Right kidney (tissue), 9 donors: ENCODE results near the gene CA9.
"Not testable (repeated sequence)": the region's sequence is repeated elsewhere in the genome, so short reads cannot be mapped to it uniquely, and the experiment has no call there.

Experiments used
- DNase-seq: peaks from one replicate; pipeline ENCODE4 v3.0.0-alpha.2; 2016
- long read RNA-seq, 8 donors: transcript quantifications; one replicate each; lab custom pipeline, GENCODE V29; 2026

Gene CA9
- long read RNA-seq, donor 1 = 0 reads
- long read RNA-seq, donor 2 = 0 reads
- long read RNA-seq, donor 3 = 0 reads
- long read RNA-seq, donor 4 = 0 reads
- long read RNA-seq, donor 5 = 0 reads
- long read RNA-seq, donor 6 = 0 reads
- long read RNA-seq, donor 7 = 0 reads
- long read RNA-seq, donor 8 = 0 reads

DNA sequence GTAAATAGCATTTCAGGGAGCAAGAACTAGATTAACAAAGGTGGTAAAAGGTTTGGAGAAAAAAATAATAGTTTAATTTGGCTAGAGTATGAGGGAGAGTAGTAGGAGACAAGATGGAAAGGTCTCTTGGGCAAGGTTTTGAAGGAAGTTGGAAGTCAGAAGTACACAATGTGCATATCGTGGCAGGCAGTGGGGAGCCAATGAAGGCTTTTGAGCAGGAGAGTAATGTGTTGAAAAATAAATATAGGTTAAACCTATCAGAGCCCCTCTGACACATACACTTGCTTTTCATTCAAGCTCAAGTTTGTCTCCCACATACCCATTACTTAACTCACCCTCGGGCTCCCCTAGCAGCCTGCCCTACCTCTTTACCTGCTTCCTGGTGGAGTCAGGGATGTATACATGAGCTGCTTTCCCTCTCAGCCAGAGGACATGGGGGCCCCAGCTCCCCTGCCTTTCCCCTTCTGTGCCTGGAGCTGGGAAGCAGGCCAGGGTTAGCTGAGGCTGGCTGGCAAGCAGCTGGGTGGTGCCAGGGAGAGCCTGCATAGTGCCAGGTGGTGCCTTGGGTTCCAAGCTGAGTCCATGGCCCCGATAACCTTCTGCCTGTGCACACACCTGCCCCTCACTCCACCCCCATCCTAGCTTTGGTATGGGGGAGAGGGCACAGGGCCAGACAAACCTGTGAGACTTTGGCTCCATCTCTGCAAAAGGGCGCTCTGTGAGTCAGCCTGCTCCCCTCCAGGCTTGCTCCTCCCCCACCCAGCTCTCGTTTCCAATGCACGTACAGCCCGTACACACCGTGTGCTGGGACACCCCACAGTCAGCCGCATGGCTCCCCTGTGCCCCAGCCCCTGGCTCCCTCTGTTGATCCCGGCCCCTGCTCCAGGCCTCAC lies at the start of gene CA9:
Gene CA9 (plus strand): TSS at position 797 of the 893 bp plus-strand sequence. CDS start 32 bp downstream, at position 829.
- no peak for DNase-seq

GRCh38 chr9:35627575-35627974 lies 46.2 kb upstream of the CA9 start:
- DNase-seq = no peak

DNA sequence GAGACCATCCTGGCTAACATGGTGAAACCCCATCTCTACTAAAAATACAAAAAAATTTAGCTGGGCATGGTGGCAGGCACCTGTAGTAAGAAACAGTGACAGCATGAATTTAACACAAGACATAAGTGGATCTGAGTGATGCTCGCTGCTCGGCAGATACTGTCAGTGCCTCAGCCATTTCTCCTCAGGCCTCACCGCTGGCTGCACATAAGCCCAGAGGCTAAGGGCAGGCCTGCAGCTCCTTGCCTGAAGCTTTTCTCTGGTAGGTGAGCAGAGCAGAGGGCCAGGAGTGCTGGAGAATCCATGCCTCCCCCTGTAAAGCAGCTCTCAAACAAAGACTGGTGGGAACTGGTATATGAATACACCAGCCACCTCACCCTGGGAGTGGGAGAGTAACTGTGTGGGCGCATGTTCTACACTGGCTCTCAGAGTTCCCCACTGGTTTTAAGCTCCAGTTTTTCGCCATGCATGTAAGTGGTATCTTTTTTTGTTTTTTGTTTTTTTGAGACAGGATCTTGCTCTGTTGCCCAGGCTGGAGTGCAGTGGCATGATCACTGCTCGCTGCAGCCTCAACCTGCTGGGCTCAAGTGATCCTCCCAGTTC lies 45.2 kb upstream of the CA9 start:
- DNase-seq = no peak

- no peak for DNase-seq
Measured at GRCh38 chr9:35629597-35629996, 44.1 kb upstream of the CA9 start.

DNA sequence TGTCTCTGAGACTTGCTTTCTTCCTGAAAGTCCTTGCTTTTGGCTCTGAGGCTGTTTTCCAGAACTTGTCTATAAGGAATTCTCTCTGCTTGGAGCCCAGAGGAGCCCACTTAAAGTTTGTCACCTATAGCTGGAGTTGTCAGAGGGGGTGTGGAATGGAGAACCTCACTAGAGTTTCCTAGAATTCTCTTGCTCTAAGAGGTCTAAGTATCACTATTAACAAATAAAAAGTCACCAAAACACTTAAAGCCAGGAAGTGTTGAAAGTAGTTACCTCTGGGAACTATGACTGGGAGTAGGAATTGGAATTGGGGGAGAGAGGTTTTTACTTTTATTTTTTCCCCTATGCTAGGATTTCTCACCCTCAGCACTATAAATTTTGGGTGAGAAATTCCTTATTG lies 38.0 kb upstream of the CA9 start:
- no peak for DNase-seq

GRCh38 chr9:35636135-35636876 lies 37.4 kb upstream of the CA9 start:
- no peak for DNase-seq

DNA sequence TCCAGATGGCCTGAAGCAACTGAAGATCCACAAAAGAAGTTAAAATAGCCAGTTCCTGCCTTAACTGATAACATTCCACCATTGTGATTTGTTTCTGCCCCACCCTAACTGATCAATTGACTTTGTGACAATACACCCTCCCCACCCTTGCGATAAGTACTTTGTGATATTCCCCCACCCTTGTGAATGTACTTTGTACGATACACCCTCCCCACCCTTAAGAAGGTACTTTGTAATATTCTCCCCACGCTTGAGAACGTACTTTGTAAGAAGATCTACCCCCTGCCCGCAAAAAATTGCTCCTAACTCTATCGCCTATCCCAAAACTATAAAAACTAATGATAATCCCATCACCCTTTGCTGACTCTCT lies 36.9 kb upstream of the CA9 start:
- not testable (repeated sequence) for DNase-seq

- not testable (repeated sequence) for DNase-seq
Measured at GRCh38 chr9:35637427-35637955, 36.2 kb upstream of the CA9 start.

DNA sequence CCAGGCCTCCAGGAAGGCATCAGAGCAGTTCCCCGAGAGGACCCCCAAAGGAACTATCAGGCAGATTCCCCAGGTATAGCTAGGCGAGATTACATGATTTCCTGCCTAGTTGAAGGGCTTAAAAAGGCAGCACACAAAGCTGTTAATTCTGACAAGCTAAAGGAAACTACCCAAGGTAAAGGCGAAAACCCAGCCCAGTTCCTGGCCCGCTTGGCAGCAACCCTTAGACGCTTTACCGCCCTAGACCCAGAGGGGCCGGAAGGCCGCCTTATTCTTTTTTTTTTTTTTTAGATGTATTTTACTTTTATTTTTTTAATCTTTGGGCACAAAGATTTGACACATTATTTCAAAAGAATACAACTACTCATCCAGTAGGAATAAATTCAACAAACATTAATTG lies 35.0 kb upstream of the CA9 start:
- not testable (repeated sequence) for DNase-seq

DNA sequence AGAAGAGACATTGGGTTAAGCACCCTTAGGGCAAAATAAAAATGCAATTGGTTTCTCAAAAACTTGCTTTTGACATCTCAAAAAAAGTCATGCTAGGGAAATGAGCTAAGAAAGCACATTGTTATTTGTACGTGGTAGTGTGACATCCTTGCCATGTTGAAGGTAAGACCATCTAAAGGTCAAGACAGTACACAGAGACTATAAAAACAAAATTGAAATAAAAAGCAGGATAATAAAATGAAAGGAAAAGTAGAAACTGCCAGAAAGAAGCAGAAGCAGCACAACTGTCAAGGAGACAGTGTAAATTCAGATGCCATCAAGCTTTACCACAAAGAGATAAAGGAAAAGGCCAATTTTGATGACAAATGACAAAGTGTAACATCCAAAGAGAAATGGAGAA lies 34.5 kb upstream of the CA9 start:
- DNase-seq = not testable (repeated sequence)

DNA sequence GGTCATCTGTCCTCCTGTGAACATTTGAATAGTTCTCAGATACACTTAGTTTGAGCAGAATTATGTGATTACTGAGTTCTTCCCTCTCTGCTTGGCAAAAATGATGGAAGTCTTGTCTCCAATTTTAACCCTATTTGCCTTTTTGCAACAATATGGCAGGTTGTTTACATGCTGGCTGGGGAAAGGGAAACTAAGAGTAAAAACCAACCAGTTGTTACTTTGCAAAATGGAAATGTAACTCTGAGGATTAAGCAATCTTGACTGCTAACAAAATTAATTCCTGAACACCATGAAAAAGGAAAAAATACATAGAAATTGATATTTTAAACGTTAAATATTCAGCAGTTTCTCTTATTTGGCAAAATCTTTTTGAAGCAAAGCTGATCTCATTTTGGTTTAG lies 34.1 kb upstream of the CA9 start:
- no peak for DNase-seq

DNA sequence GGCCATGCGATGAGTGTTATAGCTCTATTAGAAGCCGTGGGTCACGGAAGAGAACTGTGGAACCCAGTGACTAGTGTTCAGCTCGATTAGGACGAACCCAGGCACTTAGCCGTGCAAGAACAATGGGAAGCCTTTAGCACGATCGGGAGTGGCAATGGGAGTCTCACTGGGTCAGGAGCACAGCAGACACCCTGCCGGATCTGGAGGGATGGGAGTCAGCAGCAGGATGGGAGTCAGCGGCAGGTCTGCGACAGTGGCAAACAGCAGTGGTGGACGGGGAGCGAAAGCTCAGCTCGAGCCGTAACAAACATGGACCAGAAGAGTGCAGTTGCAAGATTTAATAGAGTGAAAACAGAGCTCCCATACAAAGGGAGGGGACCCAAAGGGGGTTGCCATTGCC lies 33.3 kb upstream of the CA9 start:
- DNase-seq = not testable (repeated sequence)

DNA sequence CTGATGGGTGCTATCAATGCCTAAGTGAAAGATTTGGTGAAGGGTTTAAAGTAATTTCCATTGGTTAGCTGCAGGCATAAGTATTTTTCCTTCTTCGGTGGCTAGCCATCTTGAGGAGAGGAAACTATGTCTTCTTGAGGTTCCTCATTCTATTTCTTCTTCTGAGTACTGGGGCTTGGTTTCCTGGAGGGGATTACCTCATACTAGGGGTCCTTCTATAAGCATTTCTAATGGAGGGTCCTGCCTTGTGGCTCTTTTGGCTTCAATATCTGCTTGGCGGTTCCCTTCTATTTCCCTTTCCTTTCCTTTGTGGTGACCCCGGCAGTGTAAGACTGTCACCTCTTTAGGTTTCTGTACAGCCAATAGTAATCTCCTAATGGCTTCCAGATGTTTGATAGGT lies 32.2 kb upstream of the CA9 start:
- not testable (repeated sequence) for DNase-seq

DNA sequence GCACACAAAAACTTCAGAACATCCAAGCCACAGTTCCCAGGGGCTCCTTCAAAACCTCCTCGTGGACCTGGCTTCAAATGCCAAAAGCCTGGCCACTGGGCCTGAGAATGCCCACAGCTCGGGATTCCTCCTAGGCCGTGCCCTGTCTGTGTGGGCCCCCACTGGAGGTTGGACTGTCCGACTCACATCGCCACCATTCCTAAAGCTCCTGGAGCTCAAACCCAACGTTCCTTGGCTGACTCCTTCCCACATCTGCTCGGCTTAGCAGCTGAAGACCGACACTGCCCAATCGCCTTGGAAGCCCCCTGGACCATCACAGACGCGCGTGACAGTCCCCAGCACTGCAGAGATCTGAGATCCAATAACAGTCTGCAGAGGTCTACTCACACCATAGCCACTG lies 30.7 kb upstream of the CA9 start:
- DNase-seq = no peak

GRCh38 chr9:35645736-35646135 lies 28.0 kb upstream of the CA9 start:
- DNase-seq = not testable (repeated sequence)

- DNase-seq = no peak
Measured at GRCh38 chr9:35646153-35646532, 27.6 kb upstream of the CA9 start.

- DNase-seq = peak; percentile 96
Measured at GRCh38 chr9:35646533-35647265, 27.0 kb upstream of the CA9 start.

DNA sequence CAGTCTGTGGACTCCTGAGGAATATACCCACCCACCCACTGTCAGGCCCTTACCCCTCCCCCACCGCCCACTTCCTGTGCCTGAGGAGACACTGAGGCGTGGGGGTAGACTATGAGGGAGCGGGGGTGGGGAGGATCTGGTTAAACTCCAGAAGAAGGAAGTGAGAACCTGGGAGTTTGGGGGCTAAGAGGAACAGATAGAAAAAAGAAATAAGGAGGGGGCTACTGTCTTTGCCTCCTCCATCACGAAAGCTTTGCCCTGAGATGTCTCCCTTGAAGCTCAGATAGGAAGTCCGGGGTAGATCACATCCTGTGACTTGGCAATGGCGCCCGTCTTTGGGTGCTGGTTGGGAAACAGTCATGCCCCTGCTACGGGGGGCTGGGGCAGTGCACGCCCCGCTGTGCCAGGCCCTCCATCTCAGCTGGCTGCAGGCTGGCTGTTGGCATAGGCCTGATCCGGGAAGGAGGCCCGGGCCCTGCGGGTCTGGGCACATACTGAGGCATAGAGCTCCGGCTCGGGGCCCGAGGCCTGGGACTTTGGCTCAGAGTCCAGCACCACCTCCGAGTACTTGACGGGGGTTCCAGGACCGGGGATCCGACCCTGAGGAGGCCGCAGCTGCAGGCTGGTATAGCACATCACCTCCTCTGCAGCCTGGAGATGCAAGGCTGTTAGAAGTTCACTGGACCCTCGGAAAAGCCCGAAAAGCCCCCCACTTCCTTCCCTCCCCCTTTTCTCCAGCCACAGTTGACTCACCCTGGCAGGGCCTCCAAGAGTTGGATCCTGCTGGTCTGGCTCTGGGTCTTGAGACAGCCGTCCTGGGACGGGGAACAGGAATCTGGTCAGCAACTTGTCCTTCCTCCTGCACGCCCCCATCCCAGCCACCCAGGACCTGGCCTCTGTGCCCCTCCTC lies 24.0 kb upstream of the CA9 start:
- DNase-seq = no peak

- no peak for DNase-seq
Measured at GRCh38 chr9:35650341-35651158, 23.2 kb upstream of the CA9 start, which contains the start of gene SIT1. Gene SIT1 (minus strand): TSS chr9:35650931. CDS start chr9:35650853, 78 bp downstream.
